Measurements from ENCODE around the gene CELF5. TPM values are rescaled to one million over a fixed set of nuclear protein-coding genes. Genes with fewer than 3 reads are reported as not detected.
"Not testable (repeated sequence)": the region's sequence is repeated elsewhere in the genome, so short reads cannot be mapped to it uniquely, and the experiment has no call there.

Gene CELF5
- total and polyA plus RNA-seq, 3 experiments from 2014 or later, result 0.11 to 0.24 TPM; not detected in 1

DNA sequence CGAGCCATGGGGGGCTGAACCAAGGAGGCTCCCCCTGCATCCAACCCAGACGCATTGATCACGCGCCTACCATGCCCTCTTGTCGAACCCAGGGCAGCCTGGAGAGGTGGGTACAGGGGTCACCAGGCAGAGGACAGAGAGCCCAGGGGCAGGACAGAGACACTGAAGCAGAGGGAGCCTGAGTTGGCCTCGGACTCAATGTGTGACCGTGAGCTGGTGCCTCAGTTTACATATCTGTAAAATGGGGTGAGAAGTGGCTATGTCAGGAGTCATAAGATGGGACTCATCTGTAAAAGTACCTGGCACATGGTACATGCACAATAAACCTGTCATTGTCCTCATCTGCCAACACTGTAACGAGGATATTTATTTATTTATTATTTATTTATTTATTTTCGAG lies 117.8 kb downstream of the CELF5 start:
- no peaks in the 10 kb centered on the region for H3K36me3 Mint-ChIP-seq
- H3K4me1 ChIP-seq (ENCODE audit: insufficient read depth, low read length), result peaks cover 9% of the 10 kb centered on the region
- no peaks in the 10 kb centered on the region for H3K27me3 ChIP-seq (ENCODE audit: insufficient read depth, low read length, poor library complexity, severe bottlenecking)
- no peaks in the 10 kb centered on the region for H3K36me3 ChIP-seq (ENCODE audit: insufficient read depth, low read length)
- no peak overlapping the region for H3K27ac Mint-ChIP-seq
- POLR2A ChIA-PET, result no interaction called here
- no peak overlapping the region for H3K4me3 ChIP-seq (ENCODE audit: low read length)
- no peak for DNase-seq
- H3K9me3 Mint-ChIP-seq, result no peaks in the 10 kb centered on the region
- no peak overlapping the region for H3K4me3 Mint-ChIP-seq
- CTCF ChIA-PET, result interaction anchor here (1.2 kb wide), 1 partner anchor 87 kb away, joined by 5 read pairs; no protein-coding TSS in a partner anchor
- no peaks in the 10 kb centered on the region for H3K9me3 ChIP-seq (ENCODE audit: low read length)
- H3K27ac ChIP-seq (ENCODE audit: low read depth, low read length), result no peak overlapping the region
- peaks cover 6 to 12% (median 7%) of the 10 kb centered on the region in 3 donors for H3K4me1 Mint-ChIP-seq
- no peaks in the 10 kb centered on the region for H3K27me3 Mint-ChIP-seq

DNA sequence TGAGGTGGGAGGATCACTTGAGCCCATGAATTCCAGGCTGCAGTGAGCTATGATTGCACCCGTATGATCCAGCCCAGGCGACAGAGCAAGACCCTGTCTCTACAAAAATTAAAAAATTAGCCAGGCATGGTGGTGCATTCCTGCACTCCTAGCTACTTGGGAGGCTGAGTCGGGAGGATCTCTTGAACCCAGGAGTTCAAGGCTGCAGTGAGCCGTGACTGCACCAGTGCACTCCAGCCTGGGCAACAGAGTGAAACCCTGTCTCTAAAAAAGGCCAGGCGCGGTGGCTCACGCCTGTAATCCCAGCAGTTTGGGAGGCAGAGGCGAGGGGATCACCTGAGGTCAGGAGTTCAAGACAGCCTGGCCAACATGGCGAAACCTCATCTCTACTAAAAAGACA lies 118.5 kb downstream of the CELF5 start:
- H3K36me3 Mint-ChIP-seq; POLR2A ChIA-PET; H3K9me3 ChIP-seq (ENCODE audit: low read length); H3K4me1 ChIP-seq (ENCODE audit: insufficient read depth, low read length); H3K27me3 Mint-ChIP-seq; H3K9me3 Mint-ChIP-seq; H3K4me3 Mint-ChIP-seq; H3K36me3 ChIP-seq (ENCODE audit: insufficient read depth, low read length); H3K27me3 ChIP-seq (ENCODE audit: insufficient read depth, low read length, poor library complexity, severe bottlenecking); H3K4me3 ChIP-seq (ENCODE audit: low read length); H3K27ac ChIP-seq (ENCODE audit: low read depth, low read length); DNase-seq: not testable (repeated sequence)
- H3K27ac Mint-ChIP-seq, result peak overlapping the region in 1 of 8 donors; percentile 72
- peaks cover 6 to 12% (median 7%) of the 10 kb centered on the region in 3 donors for H3K4me1 Mint-ChIP-seq
- CTCF ChIA-PET, result interaction anchor here (0.6 to 1.2 kb wide), 2 partner anchors 33 to 87 kb away, joined by 3 to 5 read pairs; no protein-coding TSS in a partner anchor

DNA sequence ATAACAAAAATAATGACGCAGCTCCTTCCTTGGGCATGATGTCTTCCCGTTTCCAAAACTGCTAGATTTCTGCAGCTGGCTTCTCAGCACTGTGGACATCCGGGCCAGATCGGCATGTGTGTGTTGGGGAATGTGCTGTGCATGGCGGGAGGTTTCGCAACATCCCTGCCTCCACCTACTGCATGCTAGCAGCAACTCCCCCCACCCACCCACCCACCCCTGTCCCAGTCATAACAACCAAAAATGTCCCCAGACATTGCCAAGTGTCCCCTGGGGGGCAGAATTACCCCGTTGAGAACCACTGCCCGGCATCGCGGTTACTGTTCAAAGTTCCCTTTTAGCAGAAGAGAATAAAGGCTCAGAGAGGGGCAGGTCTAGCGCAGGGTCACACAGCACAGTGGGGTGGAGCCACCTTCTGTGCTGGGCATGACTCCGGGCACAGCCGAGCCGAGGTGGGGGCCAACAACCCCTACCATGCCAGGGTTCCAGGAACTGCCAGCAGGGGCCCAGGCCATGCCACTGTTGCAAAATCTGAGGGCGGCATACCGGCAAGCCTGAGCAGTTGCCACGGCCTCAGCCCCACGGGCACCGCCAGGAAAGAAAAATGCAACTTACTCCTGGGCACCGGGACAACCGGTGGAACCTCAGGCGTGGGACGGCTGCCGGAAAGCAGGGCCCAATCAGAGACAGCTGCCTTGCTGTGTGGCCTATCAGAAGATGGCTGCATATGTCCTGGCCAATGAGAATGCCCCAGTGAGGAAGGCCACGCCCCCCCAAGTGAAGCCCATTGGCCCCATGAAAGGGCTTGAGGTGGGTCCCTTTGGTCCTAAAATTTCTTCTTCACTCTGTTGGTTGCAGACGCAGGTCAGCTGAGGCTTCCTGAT lies 119.4 kb downstream of the CELF5 start:
- no peaks in the 10 kb centered on the region for H3K27me3 Mint-ChIP-seq
- Histone ChIP-seq H3K4me3 (ENCODE audit: low read length) (no peak overlapping the region), H3K27ac (ENCODE audit: low read depth, low read length) (no peak overlapping the region), H3K36me3 (ENCODE audit: insufficient read depth, low read length) (no peaks in the 10 kb centered on the region), H3K27me3 (ENCODE audit: insufficient read depth, low read length, poor library complexity, severe bottlenecking) (no peaks in the 10 kb centered on the region), H3K9me3 (ENCODE audit: low read length) (no peaks in the 10 kb centered on the region), H3K4me1 (ENCODE audit: insufficient read depth, low read length) (peaks cover 2% of the 10 kb centered on the region)
- peak overlapping the region; percentile 4 to 68 (median 37) for H3K4me3 Mint-ChIP-seq
- no peaks in the 10 kb centered on the region for H3K36me3 Mint-ChIP-seq
- ChIA-PET CTCF (interaction anchor here (0.6 to 1.2 kb wide), 2 partner anchors 32 to 86 kb away, joined by 3 to 5 read pairs; no protein-coding TSS in a partner anchor), POLR2A (no interaction called here)
- no peaks in the 10 kb centered on the region for H3K9me3 Mint-ChIP-seq
- peak in 3 of 5 donors; percentile 44 to 69 (median 59) for DNase-seq
- peak overlapping the region in 2 of 8 donors; percentile 2 to 21 for H3K27ac Mint-ChIP-seq
- H3K4me1 Mint-ChIP-seq, result peaks cover under 1 to 6% (median under 1%) of the 10 kb centered on the region in 3 donors

DNA sequence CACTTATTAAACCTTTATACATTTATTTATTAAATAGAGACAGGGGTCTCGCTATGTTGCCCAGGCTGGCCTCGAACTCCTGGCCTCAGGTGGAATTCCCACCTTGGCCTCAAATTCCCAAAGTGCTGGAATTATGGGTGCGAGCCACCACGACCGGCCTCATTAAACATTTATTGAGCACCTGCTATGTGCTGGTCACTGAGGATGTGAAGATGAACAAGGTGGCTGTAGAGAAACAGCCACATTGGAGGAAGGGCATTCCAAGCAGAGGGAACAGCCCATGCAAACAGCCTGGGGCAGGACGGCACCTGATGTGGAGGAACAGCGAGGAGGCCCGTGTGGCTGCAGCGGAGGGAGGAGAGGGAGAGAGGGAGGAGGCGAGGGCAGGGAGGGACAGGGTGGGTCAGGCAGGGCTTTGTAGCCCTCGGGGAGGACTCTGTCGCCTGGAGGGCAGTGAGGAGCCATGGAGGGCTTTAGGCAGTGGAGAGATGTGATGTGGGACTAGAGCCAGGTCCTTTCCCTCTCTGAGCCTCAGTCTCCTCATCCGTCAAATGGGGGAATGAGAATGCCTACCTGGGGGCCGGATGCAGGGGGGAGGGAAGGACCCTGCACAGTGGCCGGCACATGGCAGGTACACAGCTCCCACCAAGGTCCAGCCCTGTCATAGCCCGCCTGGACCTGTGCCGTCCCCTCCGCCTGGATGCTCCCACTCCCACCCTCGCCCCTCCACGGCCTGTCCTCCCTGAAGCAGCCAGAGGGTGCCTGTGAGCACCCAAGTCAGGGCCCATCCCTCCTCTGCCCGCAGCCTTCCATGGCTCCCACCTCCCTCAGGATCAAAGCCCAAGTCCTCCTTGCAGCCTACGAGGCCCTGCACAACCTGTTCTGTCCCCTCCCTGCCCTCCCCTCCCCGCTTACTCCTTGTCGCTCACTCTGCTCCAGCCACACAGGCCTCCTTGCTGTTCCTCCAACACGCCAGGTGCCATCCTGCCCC lies 120.4 kb downstream of the CELF5 start:
- ChIA-PET CTCF (no interaction called here), POLR2A (no interaction called here)
- H3K4me3 ChIP-seq (ENCODE audit: low read length), result no peak overlapping the region
- no peak overlapping the region for H3K27ac ChIP-seq (ENCODE audit: low read depth, low read length)
- Mint-ChIP-seq H3K4me1 (peaks cover 0 to 5% (median 0%) of the 10 kb centered on the region in 3 donors), H3K9me3 (no peaks in the 10 kb centered on the region), H3K27ac (peak overlapping the region in 2 of 8 donors; percentile 2 to 57), H3K4me3 (peak overlapping the region in 1 of 7 donors; percentile 4), H3K36me3 (no peaks in the 10 kb centered on the region), H3K27me3 (peaks cover 0 to 2% of the 10 kb centered on the region in 2 donors)
- no peaks in the 10 kb centered on the region for H3K9me3 ChIP-seq (ENCODE audit: low read length)
- H3K4me1 ChIP-seq (ENCODE audit: insufficient read depth, low read length), result no peaks in the 10 kb centered on the region
- H3K27me3 ChIP-seq (ENCODE audit: insufficient read depth, low read length, poor library complexity, severe bottlenecking), result no peaks in the 10 kb centered on the region
- DNase-seq, result no peak
- no peaks in the 10 kb centered on the region for H3K36me3 ChIP-seq (ENCODE audit: insufficient read depth, low read length)

DNA sequence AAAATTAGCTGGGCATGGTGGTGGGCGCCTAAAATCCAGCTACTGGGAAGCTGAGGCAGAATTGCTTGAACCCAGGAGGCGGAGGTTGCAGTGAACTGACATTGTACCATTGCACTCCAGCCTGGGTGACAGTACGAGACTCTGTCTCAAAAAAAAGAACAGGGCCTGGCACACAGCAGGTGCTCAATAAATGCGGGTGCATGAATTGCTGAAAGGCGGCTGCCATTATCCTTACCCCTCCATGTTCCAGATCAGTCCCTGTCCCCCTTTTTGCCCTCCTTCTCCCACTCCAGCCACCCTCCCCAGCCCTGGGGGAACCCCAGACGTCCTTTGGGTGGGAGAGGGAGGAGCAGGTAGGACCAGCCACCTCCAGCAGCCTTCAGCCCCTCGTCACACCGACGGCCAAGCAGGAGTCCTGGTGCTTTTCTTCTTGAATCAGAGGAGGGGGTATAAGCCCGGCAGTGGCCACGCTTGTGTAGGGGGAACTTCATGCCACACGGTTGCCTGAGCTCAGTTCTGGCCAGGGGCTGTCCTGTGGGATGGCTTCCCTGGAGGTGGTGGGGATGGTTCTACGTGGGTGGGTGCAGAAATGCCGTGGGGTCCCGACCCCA lies 121.5 kb downstream of the CELF5 start:
- peaks cover 0 to 5% (median 0%) of the 10 kb centered on the region in 3 donors for H3K4me1 Mint-ChIP-seq
- CTCF ChIA-PET, result no interaction called here
- Histone ChIP-seq H3K4me3 (ENCODE audit: low read length) (no peak overlapping the region), H3K9me3 (ENCODE audit: low read length) (no peaks in the 10 kb centered on the region), H3K4me1 (ENCODE audit: insufficient read depth, low read length) (no peaks in the 10 kb centered on the region), H3K36me3 (ENCODE audit: insufficient read depth, low read length) (no peaks in the 10 kb centered on the region), H3K27ac (ENCODE audit: low read depth, low read length) (no peak overlapping the region), H3K27me3 (ENCODE audit: insufficient read depth, low read length, poor library complexity, severe bottlenecking) (no peaks in the 10 kb centered on the region)
- H3K27me3 Mint-ChIP-seq, result peaks cover 0 to 2% of the 10 kb centered on the region in 2 donors
- H3K9me3 Mint-ChIP-seq, result no peaks in the 10 kb centered on the region
- POLR2A ChIA-PET, result interaction anchor here (0.5 kb wide), 1 partner anchor 13 kb away, joined by 9 read pairs; no protein-coding TSS in a partner anchor
- H3K27ac Mint-ChIP-seq, result peak overlapping the region in 1 of 8 donors; percentile 36
- DNase-seq, result no peak
- H3K4me3 Mint-ChIP-seq, result no peak overlapping the region
- no peaks in the 10 kb centered on the region for H3K36me3 Mint-ChIP-seq

Other genes with a start within 250 kb of the CELF5 start
- 1 to 10 TPM; 1.1 to 1.3 TPM for gene TLE6, start 247.1 kb upstream of the CELF5 start, total RNA-seq
- gene TLE6, start 247.1 kb upstream of the CELF5 start, polyA plus RNA-seq, result not detected
- gene TLE2, start 195.4 kb upstream of the CELF5 start, total RNA-seq, result 1 to 10 TPM; 3.8 to 5.3 TPM
- gene TLE2, start 195.4 kb upstream of the CELF5 start, polyA plus RNA-seq, result 5.0 TPM
- 100 to 1,000 TPM; 335 to 352 TPM for gene TLE5, start 162.2 kb upstream of the CELF5 start, total RNA-seq
- 753 TPM for gene TLE5, start 162.2 kb upstream of the CELF5 start, polyA plus RNA-seq
- gene GNA11, start 130.3 kb upstream of the CELF5 start, total RNA-seq, result 1 to 10 TPM; 5.8 TPM
- gene GNA11, start 130.3 kb upstream of the CELF5 start, polyA plus RNA-seq, result 0.10 TPM
- 1 to 10 TPM; 2.6 to 3.9 TPM for gene GNA15, start 88.6 kb upstream of the CELF5 start, total RNA-seq
- 0.59 TPM for gene GNA15, start 88.6 kb upstream of the CELF5 start, polyA plus RNA-seq
- gene S1PR4, start 45.9 kb upstream of the CELF5 start, total RNA-seq, result 10 to 100 TPM; 64.3 to 68.9 TPM
- 494 TPM for gene S1PR4, start 45.9 kb upstream of the CELF5 start, polyA plus RNA-seq
- 10 to 100 TPM; 94.7 to 96.0 TPM for gene NCLN, start 38.7 kb upstream of the CELF5 start, total RNA-seq
- gene NCLN, start 38.7 kb upstream of the CELF5 start, polyA plus RNA-seq, result 47.4 TPM
- gene NFIC, start 141.9 kb downstream of the CELF5 start, total RNA-seq, result 10 to 100 TPM; 16.1 to 19.4 TPM
- 17.8 TPM for gene NFIC, start 141.9 kb downstream of the CELF5 start, polyA plus RNA-seq